ENCODE measurements around the gene MVD.
"Not testable (repeated sequence)": the region's sequence is repeated elsewhere in the genome, so short reads cannot be mapped to it uniquely, and the experiment has no call there.

The MVD gene

DNA sequence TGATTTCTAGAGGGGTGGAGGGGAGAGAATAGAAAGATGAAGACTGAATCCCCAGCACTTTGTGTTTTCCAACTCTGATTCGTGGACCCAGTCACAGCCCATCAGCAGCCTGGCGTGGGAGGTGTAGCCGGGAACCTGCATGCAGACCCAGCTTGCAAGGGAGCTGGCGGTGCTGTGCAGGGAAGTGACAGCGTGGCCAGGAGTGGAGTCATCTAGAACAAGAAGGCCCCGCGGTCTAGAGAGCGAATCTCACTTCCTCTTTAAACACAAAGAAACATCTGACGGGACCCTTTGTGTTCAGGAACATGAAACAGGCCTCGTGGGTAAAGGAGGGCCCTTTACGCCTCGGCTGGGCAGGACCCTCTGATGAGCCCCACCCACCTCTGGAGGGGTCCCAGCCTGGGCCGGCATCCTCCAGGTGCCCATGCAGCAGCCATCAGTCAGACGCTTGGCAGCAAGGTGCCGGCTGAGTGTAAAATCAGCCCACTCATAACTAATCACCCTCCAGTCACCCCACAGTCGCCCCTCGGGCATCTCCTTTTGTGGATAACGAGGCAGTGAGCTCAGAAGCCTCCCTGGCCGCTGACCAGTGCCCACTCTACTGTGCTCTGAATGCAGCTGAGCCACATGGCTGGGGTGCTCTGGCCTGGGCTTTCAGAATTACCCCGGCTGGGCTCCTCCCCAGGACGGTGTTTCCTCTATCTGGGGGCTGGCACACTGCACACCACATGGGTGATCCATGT, 19.0 kb upstream of the MVD start:
- DNase-seq (ENCODE audit: low read depth), result no peak

DNA sequence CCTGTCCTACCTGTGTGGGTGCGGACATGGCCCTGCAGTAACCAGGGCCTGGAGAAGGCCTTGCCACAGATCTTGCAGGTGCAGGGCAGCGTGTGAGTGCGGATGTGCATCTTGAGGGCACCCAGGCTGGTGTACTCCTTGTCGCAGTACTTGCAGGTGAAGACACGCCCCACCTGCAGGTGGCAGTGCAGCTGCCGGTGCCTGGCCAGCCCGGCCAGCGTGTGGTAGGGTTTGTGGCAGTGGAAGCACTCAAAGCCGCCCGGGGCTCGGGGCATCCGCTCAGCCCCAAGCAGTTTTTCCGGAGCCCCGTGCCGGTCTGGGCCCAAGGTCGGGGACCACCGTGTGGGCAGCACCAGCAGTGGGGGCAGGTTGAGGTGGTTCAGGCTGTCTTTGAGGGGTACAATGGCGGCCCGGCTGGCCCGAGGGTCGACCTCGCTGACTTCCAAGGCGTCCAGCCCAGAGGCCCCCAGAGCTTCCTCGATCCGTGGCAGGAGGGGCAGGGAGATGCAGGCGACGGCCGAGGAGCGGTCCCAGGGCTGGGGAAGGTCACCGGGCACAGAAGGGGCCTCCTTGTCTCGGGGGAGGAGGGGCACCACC, 18.3 kb upstream of the MVD start:
- no peak for DNase-seq (ENCODE audit: low read depth)

DNA sequence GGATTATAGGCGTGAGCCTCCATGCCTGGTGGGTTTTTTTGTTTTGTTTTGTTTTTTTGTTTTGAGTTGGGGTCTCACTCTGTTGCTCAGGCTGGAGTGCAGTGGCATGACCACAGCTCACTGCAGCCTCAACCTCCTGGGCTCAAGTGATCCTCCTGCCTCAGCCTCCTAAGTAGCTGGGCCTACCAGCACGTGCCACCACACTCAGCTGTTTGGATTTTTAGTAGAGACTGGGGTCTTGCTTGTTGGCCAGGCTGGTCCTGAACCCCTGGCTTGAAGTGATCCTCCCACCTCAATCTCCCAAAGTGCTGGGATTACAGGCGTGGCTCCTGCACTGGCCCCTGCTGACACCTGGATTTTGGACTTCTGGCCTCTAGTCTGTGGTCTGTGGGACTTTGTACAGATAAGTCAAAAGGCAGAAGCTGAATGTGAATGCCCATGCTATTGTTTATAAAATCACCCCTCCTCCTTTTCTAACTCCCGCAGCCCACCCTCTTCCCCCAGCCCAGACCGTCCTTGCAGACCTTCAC, 17.7 kb upstream of the MVD start:
- DNase-seq (ENCODE audit: low read depth), result no peak

DNA sequence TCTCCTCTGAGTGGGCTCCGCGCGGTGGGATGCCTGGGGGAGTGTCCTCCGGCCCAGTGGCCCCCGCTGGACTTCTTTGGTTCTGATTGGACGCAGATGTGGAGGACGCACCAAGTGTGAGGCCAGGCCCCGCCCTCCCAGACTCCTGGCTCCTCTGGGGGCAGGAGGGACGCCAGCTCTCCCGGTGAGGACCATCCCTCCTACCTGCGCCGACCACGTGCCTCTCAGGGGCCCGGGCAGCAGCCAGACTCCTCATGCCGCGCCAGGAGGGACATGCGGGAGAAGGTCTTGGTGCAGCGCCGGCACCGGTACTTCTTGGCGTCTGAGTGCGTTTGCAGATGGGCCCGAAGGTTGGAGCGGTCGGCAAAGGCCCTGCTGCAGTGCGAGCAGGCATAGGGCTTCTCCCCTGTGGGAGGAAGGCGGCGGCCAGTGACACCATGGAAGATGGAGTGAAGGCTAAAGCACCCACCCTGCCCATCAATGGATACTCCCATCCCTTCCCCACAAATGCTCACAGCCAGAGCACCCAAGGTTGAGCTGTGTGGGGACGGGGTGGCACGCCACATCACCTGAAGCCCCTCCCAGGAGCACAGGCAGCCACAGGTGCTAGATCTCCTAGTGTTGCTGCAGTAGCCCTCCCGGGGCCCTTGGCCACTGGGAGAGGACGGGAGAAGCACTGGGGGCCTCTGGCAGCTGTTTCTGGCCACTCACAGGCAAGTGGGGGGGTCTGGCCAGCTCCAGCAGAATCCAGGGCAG, 15.5 kb upstream of the MVD start:
- DNase-seq (ENCODE audit: low read depth), result no peak

DNA sequence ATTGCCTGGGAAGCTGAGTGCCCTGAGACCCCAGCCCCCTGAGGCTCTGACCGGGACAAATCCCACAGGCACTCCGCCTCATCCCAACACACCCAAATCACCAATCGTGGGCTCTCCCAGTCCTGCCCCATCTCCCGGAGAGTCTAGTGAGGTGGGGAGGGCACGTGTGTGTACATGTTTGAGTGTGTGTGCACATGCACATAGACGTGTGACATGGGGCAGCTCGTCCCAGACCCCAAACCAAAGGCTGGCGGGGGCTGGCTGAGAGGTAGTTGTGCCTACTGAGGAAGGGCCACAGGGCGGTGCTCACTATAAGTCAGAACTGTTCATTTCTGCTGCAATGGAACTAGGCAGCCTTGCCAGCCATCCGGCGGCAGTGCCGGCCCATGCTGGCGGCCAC, 14.8 kb upstream of the MVD start:
- no peak for DNase-seq (ENCODE audit: low read depth)

DNA sequence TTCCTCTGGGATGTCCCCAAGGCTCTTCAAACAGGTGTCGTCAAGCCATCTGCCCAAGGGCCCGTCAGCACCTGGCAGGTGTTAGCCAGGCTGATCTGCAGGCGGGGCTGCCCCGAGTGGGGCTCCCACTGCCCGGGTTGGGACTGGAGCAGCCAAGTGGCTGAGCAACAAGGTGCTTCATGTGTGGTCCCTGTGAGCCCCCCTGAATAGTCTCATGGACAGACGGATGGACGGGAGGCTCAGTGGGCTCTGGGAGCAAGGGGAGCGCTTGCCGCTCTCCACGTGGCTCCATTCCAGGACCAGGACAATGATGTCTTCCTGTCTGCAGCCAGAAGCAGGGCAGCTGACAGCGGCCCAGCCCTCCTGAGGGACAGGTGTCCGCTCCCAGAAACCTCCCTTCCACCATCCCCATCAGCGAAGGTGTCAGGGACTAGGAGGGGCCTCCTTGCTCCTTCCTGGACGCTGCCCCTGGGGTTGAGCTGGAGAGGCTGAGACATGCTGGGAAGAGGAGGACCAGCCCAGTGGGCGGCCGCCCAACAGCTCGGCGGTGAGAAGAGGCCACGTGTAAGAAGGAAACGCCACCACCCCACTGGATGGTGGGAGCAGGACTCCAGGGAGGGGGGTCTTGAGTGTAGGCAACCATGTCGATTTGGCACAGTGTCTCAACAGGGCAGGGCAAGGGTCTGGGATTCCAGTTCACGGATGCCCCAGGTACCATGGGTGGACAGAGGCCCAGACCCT, 13.8 kb upstream of the MVD start:
- DNase-seq (ENCODE audit: low read depth), result no peak

DNA sequence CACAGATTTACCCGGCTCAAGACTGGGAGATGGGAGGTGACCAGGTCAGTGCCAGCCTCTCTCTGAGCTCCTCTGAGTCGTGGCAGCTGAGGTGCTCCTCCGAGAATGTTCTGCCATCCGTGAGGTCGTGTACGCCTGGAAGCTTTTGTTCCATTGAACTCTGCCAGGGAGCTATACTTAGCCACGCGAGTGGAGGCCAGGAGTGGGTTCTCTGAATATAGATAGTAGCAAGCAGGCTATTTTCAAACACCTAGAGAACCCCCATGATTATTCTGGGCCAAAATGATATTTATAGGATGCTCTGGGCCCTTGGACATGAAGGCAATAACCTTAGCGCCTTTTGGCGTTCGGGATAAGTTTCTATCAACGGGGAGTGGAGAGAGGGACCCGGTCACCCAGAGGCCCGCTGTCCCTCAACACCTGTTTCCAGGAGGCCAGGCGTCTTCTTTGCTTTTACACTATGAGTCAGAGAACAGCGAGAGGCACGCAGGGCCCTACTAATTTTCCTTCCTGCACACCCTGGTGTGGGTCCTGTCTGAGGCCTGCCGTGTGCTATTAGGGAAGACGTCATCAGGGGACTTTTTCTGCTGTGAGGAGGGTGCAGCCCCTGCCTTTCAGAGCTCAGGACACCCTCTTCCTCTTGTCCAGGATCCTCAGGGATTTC, 11.0 kb upstream of the MVD start:
- DNase-seq (ENCODE audit: low read depth), result no peak

DNA sequence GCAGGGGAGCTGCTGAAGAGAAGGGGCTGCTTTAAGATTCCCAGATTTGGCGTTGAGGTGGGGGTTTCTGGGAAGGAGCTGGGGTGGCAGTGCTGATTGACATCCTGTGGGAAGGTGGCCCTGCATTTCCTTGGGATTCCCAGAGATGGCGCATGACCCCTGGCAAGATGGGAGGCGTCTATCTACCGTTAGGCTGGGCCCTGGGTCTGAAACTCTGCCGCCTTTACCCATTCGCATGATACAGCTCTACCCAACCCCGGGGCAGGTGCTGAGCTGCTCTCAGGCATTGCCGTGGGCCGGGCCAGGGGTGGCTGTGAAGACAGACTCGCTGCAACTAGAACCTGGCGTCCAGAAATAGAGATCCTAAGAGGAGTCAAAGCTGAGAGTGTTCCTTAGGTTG, 9.9 kb upstream of the MVD start:
- no peak for DNase-seq (ENCODE audit: low read depth)

DNA sequence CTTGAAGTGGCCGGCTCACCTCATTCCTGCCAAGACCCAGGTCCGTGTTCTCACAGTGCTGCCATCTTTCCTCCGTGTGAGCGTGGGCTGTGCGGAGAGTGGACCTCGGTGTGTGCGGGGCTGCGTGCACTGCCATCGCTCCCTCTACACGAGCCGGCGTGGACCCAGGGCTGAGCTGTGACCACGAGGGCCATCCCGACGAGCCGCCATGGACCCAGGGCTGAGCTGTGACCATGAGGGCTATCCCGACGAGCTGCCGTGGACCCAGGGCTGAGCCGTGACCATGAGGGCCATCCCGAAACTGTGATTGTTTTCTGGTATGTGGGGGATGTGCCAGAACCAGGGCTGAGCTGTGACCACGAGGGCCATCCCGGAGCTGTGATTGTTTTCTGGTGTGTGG, 8.9 kb upstream of the MVD start:
- no peak for DNase-seq (ENCODE audit: low read depth)

DNA sequence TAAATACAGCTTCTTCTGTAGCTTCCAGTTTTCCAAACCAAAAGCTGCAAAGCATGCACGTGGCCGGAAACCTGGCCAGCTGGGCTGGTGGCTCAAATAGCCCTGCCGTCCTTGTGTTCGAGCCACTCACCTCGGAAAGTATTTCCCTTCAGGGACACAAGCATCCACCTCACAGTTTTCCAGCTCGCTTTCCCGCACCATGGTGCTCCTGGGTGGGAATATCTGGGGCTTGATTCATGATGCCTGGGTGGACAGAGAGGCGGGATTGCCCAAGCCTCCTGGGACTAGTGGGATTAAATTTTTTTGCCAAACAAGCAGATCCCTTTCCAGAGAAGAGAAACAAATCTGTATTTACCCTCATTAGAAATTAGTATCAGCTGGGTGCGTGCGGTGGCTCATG, 7.1 kb upstream of the MVD start:
- DNase-seq (ENCODE audit: low read depth), result no peak

DNA sequence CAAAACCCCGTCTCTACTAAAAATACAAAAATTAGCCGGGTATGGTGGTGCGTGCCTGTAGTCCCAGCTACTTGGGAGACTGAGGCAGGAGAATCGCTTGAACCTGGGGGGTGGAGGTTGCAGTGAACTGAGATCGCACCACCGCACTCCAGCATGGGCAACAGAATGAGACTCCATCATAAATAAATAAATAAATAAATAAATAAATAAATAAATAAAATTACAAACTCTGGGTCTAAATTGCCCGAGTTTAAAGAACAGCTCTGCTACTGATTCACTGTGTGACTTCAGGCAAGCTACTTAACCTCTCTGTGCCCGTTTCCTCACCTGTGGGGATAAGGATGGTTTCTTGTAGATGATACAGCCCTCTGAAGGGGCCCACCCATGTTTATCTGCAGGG, 6.6 kb upstream of the MVD start:
- not testable (repeated sequence) for DNase-seq (ENCODE audit: low read depth)

DNA sequence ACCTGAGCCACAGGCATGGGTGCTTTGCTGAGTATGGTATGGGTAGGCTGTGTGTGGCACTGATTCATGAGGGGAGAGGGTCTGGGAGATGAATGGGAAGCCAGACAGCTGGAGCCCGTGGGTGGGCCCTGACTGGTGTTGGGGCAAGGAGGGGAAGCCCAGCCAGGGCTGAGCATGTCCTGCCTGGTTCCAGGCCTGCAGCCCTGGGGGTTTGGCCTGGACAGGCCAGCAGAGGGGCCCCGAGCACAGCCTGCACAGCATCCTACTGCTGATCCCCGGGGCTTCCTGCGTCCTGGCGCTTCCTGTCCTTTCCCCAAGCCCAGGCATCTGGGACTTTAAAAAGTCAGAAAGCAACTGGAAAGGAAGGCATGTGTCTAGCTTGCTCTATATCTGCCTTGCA, 4.6 kb upstream of the MVD start:
- no peak for DNase-seq (ENCODE audit: low read depth)

DNA sequence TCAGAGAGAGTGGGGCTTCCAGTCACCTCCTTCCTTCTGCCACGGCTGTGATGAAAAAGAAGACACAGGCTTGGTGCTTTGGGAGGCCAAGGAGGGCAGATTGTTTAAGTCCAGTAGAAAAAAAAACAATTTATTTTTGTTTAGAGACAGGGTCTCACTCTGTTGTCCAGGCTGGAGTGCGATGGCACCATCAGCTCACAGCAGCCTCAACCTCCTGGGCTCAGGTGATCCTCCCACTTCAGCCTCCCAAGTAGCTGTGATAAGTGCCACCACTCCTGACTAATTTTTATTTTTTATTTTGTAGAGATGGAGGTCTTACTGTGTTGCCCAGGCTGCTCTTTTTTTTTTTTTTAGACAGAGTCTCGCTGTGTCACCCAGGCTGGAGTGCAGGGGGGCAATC, 2.7 kb upstream of the MVD start:
- no peak for DNase-seq (ENCODE audit: low read depth)

DNA sequence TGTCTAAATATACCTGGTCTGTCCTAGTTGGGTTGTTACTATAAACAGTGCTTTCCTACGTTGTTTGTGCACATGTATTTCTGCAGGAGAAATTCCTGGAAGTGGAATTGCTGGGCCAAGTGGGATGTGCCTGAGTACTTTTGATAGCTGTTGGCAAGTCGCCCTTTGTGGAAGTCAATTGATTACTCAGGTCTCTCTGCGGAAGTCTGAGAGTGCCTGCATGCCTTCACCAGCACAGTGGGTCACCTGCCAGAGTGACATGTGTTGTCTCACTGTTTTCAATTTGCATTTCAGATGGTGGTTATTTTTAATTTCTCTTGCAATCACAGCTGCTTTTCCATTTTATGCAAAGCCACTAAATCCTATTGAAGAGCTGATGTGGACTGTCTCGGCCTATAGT, 2.3 kb upstream of the MVD start:
- no peak for DNase-seq (ENCODE audit: low read depth)

DNA sequence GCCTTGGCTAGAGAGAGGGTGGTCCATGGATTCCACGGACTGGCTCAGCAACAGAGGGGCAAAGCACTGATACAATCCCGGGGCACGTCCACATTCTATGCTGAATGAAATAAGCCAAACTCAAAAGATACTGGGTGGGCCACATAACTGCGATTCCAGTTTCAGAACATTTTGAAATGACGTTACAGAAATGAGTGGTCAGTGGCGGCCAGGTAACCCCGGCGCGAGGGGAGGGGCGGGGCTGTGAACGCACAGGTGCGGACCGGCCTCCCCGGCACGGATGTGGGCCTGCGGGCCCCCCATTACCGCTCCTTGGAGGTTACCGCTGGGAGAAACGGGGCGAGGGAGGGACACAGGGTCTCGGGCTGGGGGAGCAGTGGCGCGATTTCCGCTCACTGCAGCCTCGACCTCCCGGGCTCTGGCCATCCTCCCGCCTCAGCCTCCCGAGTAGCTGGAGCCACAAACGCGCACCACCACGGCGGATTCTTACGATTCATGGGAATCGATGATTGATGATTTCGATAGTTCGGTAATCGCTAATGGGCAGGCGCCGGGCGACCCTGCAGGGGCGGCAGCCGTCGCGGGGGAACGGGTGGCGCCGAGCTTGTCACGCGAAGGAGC, 559 bp downstream of the MVD start:
- DNase-seq (ENCODE audit: low read depth), result no peak

DNA sequence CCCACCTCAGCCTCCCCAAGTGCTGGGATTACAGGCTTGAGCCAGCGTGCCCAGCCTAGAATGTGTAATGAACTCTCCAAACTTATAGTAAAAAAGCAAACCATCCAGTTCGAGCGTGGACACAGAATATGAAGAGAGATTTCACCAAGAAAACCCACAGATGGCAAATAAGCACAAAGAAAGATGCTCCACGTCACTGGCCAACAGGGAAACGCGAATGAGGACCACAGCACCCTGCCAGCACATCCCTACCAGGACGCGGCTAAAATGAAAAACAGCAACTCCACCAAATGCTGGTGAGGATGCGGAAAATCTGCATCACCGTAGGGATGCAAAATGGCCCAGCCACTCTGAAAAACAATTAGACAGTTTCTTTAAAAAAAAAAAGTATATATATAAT, 1.4 kb downstream of the MVD start:
- no peak for DNase-seq (ENCODE audit: low read depth)

DNA sequence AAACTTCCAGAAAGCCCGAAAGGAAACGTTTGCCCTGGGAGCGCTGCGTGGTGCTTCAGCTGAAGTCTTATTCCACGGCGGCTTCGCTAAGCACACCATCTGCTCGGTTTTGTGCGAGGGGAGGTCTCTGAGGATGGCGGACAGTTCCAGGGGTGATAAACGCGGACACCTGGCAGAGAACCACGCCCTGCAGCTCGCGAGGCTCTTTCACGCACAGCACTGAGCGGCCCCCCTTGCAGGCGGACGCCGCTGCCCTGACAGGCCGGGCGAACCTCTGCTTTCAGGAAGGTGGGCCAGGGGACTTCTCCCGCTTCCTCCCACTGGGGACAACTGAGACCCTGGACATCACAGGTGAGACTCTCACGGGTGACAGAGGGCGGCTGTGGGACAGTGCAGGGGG, 3.7 kb downstream of the MVD start:
- DNase-seq (ENCODE audit: low read depth), result no peak

DNA sequence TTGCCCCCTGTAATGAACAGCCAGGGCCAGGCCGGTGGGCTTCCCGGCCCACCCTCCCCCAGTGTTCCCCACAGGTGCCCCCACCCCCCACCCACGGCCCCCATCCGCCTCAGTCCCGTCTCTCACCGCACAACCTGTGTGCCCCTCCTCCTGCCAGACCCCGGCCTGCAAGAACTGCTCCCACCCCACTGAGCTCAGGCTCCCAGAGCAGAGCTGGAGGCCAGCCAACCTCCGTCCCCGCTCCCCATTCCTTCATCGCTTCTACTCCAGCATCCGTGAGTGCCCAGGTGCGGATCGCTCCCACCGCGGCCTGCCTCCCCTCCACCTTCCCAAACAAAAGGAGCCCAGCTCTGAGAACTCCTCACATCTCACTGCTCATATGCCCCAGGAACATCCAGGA, 4.2 kb downstream of the MVD start:
- no peak for DNase-seq (ENCODE audit: low read depth)

DNA sequence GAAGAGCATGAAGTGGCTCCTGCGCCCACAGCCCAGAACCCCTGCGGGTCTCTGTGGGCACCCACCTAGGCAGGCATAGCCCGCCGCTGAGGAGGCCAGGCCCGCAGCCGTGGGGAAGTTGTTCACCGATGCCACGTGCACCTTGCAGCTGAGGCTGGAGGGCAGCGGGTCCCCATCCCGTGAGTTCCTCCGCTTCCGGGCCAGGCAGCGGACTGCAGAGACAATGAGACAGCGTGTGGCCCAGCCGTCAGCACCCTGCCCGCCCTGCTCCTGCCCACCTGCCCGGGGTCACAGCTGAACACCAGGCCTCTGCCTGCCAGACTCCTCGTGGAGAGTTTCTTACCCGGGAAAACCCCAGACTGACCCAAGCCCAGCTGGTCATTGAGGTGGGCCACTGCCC, 5.5 kb downstream of the MVD start:
- no peak for DNase-seq (ENCODE audit: low read depth)

DNA sequence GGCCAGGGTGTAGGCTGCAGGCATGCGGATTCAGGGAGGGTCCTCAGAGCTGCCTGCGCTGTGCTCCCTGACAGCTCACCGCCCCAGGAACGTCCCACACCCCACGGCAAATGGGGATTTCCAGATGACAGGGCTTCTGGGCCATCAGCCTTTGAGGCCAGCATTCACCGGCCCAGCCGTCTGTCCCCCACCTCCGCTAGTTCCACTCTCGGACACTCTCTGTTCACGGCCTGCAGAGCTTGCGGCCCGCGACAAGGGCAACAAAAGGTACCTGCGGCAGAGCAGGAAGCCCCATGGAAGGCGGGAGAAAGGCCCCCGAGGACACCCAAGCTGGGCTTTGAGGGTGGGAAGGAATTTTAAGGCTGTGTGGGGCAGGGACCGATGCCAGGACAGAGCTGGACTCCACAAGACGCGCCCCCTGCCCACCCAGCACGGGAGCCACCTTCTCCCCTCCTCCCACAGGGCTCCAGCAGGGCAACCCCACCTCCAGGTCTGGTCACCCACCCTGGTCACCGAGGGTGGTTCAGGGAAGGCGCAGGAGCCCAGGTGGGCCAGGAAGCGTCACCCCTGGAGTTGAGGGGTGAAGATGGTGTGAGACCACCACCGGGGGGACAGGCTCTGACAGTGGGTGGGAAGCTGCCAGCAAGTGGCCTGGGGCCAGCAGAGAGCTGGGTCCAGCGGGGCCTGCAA, 6.5 kb downstream of the MVD start:
- DNase-seq (ENCODE audit: low read depth), result no peak

DNA sequence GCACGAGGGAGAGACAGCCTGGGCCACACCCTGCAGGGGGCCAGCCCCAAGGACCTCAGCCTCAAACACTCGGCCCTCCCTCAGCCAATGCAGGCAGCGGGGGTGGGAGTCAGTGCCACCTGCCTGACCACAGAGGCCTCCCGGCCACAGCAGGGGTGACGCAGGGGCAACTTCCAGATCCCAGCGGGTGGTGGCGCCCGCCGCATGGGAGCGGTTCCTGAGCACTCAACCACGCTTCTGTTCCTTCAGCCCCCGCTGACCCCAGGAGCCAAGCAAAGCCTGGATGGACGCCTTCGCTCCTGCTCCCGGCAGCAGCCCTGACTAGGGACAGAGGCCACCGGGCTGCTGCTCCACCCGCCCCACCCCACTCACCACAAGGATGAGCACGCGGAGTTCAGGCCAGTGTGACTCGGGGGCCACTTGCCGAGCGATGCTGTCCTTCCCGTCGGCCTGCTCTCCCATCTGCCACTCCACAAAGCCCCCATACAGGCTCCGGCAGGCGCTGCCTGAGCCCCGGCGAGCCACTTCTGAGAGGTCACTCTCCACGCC, 7.1 kb downstream of the MVD start:
- no peak for DNase-seq (ENCODE audit: low read depth)
